ENCODE results near the gene MEGF8. TPM values are rescaled to one million over a fixed set of nuclear protein-coding genes. Genes with fewer than 3 reads are reported as not detected.

Gene MEGF8
- total RNA-seq, 1 donor from 2014 or later: 16.4 TPM

- Histone ChIP-seq H3K9me3 (no peaks in the 10 kb centered on the region), H3K27me3 (ENCODE audit: low read depth) (no peaks in the 10 kb centered on the region), H3K4me3 (no peak overlapping the region), H3K27ac (no peak overlapping the region), H3K4me1 (peaks cover 7% of the 10 kb centered on the region), H3K36me3 (peaks cover 19% of the 10 kb centered on the region)
- DNase-seq (no peak), ATAC-seq (no peak)
- no peak for TF ChIP-seq CTCF (IDR thresholded peaks at IDR 0.05)
- intact Hi-C loops (cut with DNase I): no loop called here
Measured at GRCh38 chr19:42332059-42332458, 6.6 kb downstream of the MEGF8 start.

- DNase-seq (no peak), ATAC-seq (no peak)
- intact Hi-C loops (cut with DNase I): no loop called here
- Histone ChIP-seq H3K4me1 (no peaks in the 10 kb centered on the region), H3K27ac (no peak overlapping the region), H3K4me3 (no peak overlapping the region), H3K36me3 (peaks cover 23% of the 10 kb centered on the region), H3K9me3 (no peaks in the 10 kb centered on the region), H3K27me3 (ENCODE audit: low read depth) (no peaks in the 10 kb centered on the region)
- no peak for TF ChIP-seq CTCF (IDR thresholded peaks at IDR 0.05)
Measured at GRCh38 chr19:42333018-42333417, 7.6 kb downstream of the MEGF8 start.

- Histone ChIP-seq H3K27ac (no peak overlapping the region), H3K4me1 (no peaks in the 10 kb centered on the region), H3K4me3 (no peak overlapping the region), H3K9me3 (no peaks in the 10 kb centered on the region), H3K36me3 (peaks cover 27% of the 10 kb centered on the region), H3K27me3 (ENCODE audit: low read depth) (no peaks in the 10 kb centered on the region)
- intact Hi-C loops (cut with DNase I): no loop called here
- DNase-seq: no peak
- ATAC-seq: no peak
- TF ChIP-seq CTCF (IDR thresholded peaks at IDR 0.05): no peak
Measured at GRCh38 chr19:42333975-42334696, 8.7 kb downstream of the MEGF8 start.

GRCh38 chr19:42334697-42335373 is 9.4 kb downstream of the MEGF8 start:
- H3K9me3 ChIP-seq: no peaks in the 10 kb centered on the region
- no peak for ATAC-seq
- H3K4me1 ChIP-seq: no peaks in the 10 kb centered on the region
- DNase-seq: no peak
- no peak overlapping the region for H3K4me3 ChIP-seq
- no peak overlapping the region for H3K27ac ChIP-seq
- intact Hi-C loops (cut with DNase I): no loop called here
- no peaks in the 10 kb centered on the region for H3K27me3 ChIP-seq (ENCODE audit: low read depth)
- TF ChIP-seq CTCF (IDR thresholded peaks at IDR 0.05): no peak
- H3K36me3 ChIP-seq: peaks cover 27% of the 10 kb centered on the region

- no peak overlapping the region for H3K4me3 ChIP-seq
- ATAC-seq (no peak), DNase-seq (no peak)
- H3K4me1 ChIP-seq: no peaks in the 10 kb centered on the region
- H3K36me3 ChIP-seq: peaks cover 27% of the 10 kb centered on the region
- intact Hi-C loops (cut with DNase I): no loop called here
- no peak for TF ChIP-seq CTCF (IDR thresholded peaks at IDR 0.05)
- no peaks in the 10 kb centered on the region for H3K9me3 ChIP-seq
- no peaks in the 10 kb centered on the region for H3K27me3 ChIP-seq (ENCODE audit: low read depth)
- no peak overlapping the region for H3K27ac ChIP-seq
Measured at GRCh38 chr19:42335374-42335936, 10.0 kb downstream of the MEGF8 start.
